Psoas muscle (tissue), 8 donors: Measurements from ENCODE around the gene NLRX1. TPM values are rescaled to one million over a fixed set of nuclear protein-coding genes. Genes with fewer than 3 reads are reported as not detected.

Experiments used
- ATAC-seq, 4 donors: fragments of 200-7000 bp; cut with Tn5 transposase; one replicate each; pipeline ENCODE4 v1.9.1; 2020; ENCODE audit warnings: moderate library complexity in 3 of 4, mild to moderate bottlenecking in 2 of 4
- DNase-seq, 2 donors: peaks; one replicate each; pipeline ENCODE4 v3.0.0-alpha.2; 2020
- H3K27ac ChIP-seq: fragments of 200-600 bp; one replicate; pipeline ENCODE4 v1.8.0; 2022
- H3K27me3 ChIP-seq, 3 donors: fragments of 200-600 bp in 1 of 3; one replicate each; pipeline versions ENCODE4 v1.6.1 to v1.8.0; 2013 to 2022; ENCODE audit warnings: low read length in 2 of 3, mild to moderate bottlenecking in 2 of 3, moderate library complexity in 1 of 3; ENCODE audit not compliant: insufficient read depth in 3 of 3
- H3K36me3 ChIP-seq, 2 donors: fragments of 200-600 bp in 1 of 2; one replicate each; pipeline versions ENCODE4 v1.6.1 to v1.8.0; 2013 to 2022; ENCODE audit warnings: low read depth in 1 of 2, mild to moderate bottlenecking in 1 of 2, moderate library complexity in 1 of 2; ENCODE audit not compliant: insufficient read depth in 1 of 2
- H3K4me1 ChIP-seq: fragments of 200-600 bp; one replicate; pipeline ENCODE4 v1.8.0; 2022
- H3K4me3 ChIP-seq: fragments of 200-600 bp; one replicate; pipeline ENCODE4 v1.8.0; 2022; ENCODE audit warnings: mild to moderate bottlenecking
- H3K9me3 ChIP-seq: fragments of 200-600 bp; one replicate; pipeline ENCODE4 v1.8.0; 2022
- WGBS, 3 donors: extraction: QIAGEN DNeasy Blood & Tissue Kit; methylation state at CpG; one replicate each; pipeline versions ENCODE4 v1.1.6 to v1.1.7; 2013; 5-methylcytosine and 5-hydroxymethylcytosine counted together
- intact Hi-C, 2 donors: fragments of 100-400 bp; cut with DNase I; formaldehyde crosslinking; loops; one replicate each; pipeline versions ENCODE4 v1.11.0 to v1.14.2; 2022
- polyA plus RNA-seq, 3 donors: library from polyadenylated mRNA; stranded (reverse); fragments of 200-250 nt; gene quantifications; one replicate each; pipeline ENCODE4 v1.2.3, GENCODE V29; 2013
- total RNA-seq, 4 donors: library from RNA; stranded (reverse); fragmentation: NEBNext Ultra II Directional in 2 of 4; extraction: Animal tissue kit (Norgen Biotek cat#: 25700) in 2 of 4; gene quantifications; one replicate each; pipeline versions ENCODE4 v1.2.1 to v1.2.4, GENCODE V29; 2021 to 2023
- TF ChIP-seq, protein P1 (sequence below): fragments of 200-600 bp; IDR thresholded peaks from one replicate; pipeline ENCODE4 v1.8.0; 2022; ENCODE audit warnings: antibody characterized with exemption
- donor health status: healthy with polysubstance abuse.
- donor health status: DM: no; HTN: no; CAD: no; lungs with moderate emphysema.
- donor health status: Bipolar disorder and iron deficiency.
- donor health status: healthy.
- donor health status: DM: yes; HTN: yes; CAD: no.
- donor health status: DM: no; HTN: no; CAD: no.
- donor health status: DM: no; HTN: no; CAD: no.
- donor health status: DM: yes; HTN: yes; CAD: no.

Gene NLRX1
- total and polyA plus RNA-seq, 7 donors = 8.8 to 28.7 (median 18.1) TPM

- DNase-seq (peak in 1 of 2 donors; percentile 33), ATAC-seq (peak; percentile 44 to 70 (median 54))
- peak within 1 kb of the TSS; percentile 77 for H3K4me3 ChIP-seq
- H3K36me3 ChIP-seq = no peaks in the 10 kb centered on the region
- H3K27ac ChIP-seq = no peak within 1 kb of the TSS
- TF ChIP-seq, protein P1, sequence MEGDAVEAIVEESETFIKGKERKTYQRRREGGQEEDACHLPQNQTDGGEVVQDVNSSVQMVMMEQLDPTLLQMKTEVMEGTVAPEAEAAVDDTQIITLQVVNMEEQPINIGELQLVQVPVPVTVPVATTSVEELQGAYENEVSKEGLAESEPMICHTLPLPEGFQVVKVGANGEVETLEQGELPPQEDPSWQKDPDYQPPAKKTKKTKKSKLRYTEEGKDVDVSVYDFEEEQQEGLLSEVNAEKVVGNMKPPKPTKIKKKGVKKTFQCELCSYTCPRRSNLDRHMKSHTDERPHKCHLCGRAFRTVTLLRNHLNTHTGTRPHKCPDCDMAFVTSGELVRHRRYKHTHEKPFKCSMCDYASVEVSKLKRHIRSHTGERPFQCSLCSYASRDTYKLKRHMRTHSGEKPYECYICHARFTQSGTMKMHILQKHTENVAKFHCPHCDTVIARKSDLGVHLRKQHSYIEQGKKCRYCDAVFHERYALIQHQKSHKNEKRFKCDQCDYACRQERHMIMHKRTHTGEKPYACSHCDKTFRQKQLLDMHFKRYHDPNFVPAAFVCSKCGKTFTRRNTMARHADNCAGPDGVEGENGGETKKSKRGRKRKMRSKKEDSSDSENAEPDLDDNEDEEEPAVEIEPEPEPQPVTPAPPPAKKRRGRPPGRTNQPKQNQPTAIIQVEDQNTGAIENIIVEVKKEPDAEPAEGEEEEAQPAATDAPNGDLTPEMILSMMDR = no peak
- H3K9me3 ChIP-seq = no peaks in the 10 kb centered on the region
- intact Hi-C loops = loop anchor here (5.0 to 10.0 kb wide), 3 partner anchors 43 to 176 kb away; no protein-coding TSS in a partner anchor
- WGBS, 3 donors = 1 to 2% (median 1%) methylated on average over 33 to 73 of the region's 73 CpGs
- peaks cover 9% of the 10 kb centered on the region for H3K4me1 ChIP-seq
- peaks cover 0 to 10% (median 0%) of the 10 kb centered on the region in 3 donors for H3K27me3 ChIP-seq
These were observed 19.3 kb upstream of the NLRX1 start, which contains the start of gene ABCG4 for GRCh38 chr11:119149018-119149785. ABCG4 (plus strand) TSS chr11:119149052; CDS start chr11:119149966, 914 bp downstream.

DNA sequence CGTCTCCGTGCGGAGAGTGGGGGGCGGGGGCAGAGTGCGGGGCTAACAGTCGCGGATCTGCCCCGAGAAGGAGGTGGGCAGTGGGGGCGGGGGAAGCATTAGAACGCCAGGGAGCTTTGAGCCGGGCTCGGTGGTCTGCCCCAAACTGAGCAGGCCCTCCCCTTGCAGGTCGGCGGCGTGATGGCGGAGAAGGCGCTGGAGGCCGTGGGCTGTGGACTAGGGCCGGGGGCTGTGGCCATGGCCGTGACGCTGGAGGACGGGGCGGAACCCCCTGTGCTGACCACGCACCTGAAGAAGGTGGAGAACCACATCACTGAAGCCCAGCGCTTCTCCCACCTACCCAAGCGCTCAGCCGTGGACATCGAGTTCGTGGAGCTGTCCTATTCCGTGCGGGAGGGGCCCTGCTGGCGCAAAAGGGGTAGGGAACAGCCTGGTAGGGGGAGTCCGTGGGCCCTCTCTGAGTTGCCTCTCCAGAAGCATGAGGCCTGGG lies 18.7 kb upstream of the NLRX1 start:
- peaks cover 0 to 10% (median 0%) of the 10 kb centered on the region in 3 donors for H3K27me3 ChIP-seq
- DNase-seq = no peak

DNA sequence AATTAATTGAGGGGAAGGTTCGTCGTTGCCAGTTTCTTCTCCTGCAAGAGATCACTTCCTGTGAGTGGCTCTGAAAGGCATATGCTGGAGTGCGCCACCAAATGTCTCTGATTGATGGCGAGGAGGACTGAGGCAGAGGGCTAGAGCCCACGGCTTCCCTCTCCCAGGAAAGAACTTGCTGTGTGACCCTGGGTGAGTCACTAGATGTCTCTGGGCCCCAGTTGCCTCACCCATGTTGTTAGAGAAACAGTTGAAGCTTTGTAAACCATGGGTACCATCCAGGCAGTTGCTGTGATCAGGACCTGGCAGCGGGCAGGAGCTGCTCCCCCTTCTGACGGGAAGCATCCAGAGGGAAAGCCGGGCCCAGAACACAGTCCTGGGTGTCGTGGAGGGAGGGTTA lies 16.5 kb upstream of the NLRX1 start:
- no peak for ATAC-seq
- Histone ChIP-seq H3K36me3 (no peaks in the 10 kb centered on the region), H3K4me3 (no peak overlapping the region), H3K9me3 (no peaks in the 10 kb centered on the region), H3K27me3 (peaks cover 0 to 10% (median 0%) of the 10 kb centered on the region in 3 donors), H3K4me1 (peaks cover 9% of the 10 kb centered on the region), H3K27ac (no peak overlapping the region)
- no peak for DNase-seq
- 83 to 87% (median 86%) methylated on average over 9 of the region's 9 CpGs for WGBS, 3 donors
- TF ChIP-seq, protein P1 = no peak
- intact Hi-C loops = no loop called here

More for the DNA sequence above, 18.7 kb upstream of the NLRX1 start:
- ATAC-seq = no peak
- no peaks in the 10 kb centered on the region for H3K36me3 ChIP-seq
- peaks cover 9% of the 10 kb centered on the region for H3K4me1 ChIP-seq
- peak overlapping the region; percentile 77 for H3K4me3 ChIP-seq
- TF ChIP-seq, protein P1 = no peak
- no peak overlapping the region for H3K27ac ChIP-seq
- 41 to 46% (median 46%) methylated on average over 29 to 33 of the region's 33 CpGs for WGBS, 3 donors
- intact Hi-C loops = loop anchor here (5.0 to 10.0 kb wide), 3 partner anchors 42 to 175 kb away; no protein-coding TSS in a partner anchor
- H3K9me3 ChIP-seq = no peaks in the 10 kb centered on the region

DNA sequence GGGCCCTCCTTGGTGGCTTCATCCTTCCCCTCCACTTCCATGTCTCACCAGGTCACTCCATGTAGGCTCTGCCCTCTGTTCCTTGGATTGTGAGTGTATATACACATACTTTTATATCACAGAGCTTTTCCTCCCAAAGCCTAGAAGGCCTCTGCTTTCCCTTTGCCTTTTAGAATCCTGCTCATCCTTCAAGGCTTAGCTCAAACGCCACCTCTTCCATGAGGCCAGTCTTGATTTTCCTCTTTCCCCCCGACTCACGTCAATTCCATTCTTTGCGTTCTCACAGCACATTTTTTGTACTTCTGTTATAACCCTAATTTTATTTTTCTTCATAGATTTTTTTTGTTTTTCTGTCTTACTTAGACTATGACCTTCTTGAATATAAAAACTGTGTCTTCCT lies 15.9 kb upstream of the NLRX1 start:
- ATAC-seq (no peak), DNase-seq (no peak)
- no peak overlapping the region for H3K4me3 ChIP-seq
- H3K4me1 ChIP-seq = peaks cover 9% of the 10 kb centered on the region
- H3K27ac ChIP-seq = no peak overlapping the region
- 83 to 90% (median 88%) methylated on average over 4 of the region's 4 CpGs for WGBS, 3 donors
- intact Hi-C loops = no loop called here
- no peaks in the 10 kb centered on the region for H3K9me3 ChIP-seq
- peaks cover 0 to 10% (median 0%) of the 10 kb centered on the region in 3 donors for H3K27me3 ChIP-seq
- no peaks in the 10 kb centered on the region for H3K36me3 ChIP-seq
- TF ChIP-seq, protein P1 = no peak
